ENCODE data around the gene LORICRIN.

Gene LORICRIN, protein sequence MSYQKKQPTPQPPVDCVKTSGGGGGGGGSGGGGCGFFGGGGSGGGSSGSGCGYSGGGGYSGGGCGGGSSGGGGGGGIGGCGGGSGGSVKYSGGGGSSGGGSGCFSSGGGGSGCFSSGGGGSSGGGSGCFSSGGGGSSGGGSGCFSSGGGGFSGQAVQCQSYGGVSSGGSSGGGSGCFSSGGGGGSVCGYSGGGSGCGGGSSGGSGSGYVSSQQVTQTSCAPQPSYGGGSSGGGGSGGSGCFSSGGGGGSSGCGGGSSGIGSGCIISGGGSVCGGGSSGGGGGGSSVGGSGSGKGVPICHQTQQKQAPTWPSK

GRCh38 chr1:153259387-153259786 lies at the start of gene LORICRIN:
TSS of gene LORICRIN (plus strand) at chr1:153259687. CDS start at chr1:153260950, 1,263 bp downstream.
- TF ChIP-seq, protein P1, sequence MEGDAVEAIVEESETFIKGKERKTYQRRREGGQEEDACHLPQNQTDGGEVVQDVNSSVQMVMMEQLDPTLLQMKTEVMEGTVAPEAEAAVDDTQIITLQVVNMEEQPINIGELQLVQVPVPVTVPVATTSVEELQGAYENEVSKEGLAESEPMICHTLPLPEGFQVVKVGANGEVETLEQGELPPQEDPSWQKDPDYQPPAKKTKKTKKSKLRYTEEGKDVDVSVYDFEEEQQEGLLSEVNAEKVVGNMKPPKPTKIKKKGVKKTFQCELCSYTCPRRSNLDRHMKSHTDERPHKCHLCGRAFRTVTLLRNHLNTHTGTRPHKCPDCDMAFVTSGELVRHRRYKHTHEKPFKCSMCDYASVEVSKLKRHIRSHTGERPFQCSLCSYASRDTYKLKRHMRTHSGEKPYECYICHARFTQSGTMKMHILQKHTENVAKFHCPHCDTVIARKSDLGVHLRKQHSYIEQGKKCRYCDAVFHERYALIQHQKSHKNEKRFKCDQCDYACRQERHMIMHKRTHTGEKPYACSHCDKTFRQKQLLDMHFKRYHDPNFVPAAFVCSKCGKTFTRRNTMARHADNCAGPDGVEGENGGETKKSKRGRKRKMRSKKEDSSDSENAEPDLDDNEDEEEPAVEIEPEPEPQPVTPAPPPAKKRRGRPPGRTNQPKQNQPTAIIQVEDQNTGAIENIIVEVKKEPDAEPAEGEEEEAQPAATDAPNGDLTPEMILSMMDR (IDR thresholded peaks at IDR 0.05; ENCODE audit: control extremely low read depth, extremely low read depth, low read depth, missing control alignments): no peak
- DNase-seq (ENCODE audit: extremely low spot score): no peak
- POLR2A ChIA-PET: no interaction called here
- CTCF ChIA-PET: interaction anchor here (0.6 to 1.5 kb wide), 7 partner anchors 12 to 390 kb away, joined by 3 to 4 read pairs (median 3); no protein-coding TSS in a partner anchor

- TF ChIP-seq, protein P1 (IDR thresholded peaks at IDR 0.05; ENCODE audit: control extremely low read depth, extremely low read depth, low read depth, missing control alignments): no peak
- DNase-seq (ENCODE audit: extremely low spot score): no peak
- POLR2A ChIA-PET: no interaction called here
- CTCF ChIA-PET: interaction anchor here (1.8 kb wide), 1 partner anchor 18 kb away, joined by 7 read pairs; no protein-coding TSS in a partner anchor
Measured at GRCh38 chr1:153210206-153210605, 49.3 kb upstream of the LORICRIN start.

GRCh38 chr1:153212201-153212600 lies 47.3 kb upstream of the LORICRIN start:
- POLR2A ChIA-PET: no interaction called here

DNA sequence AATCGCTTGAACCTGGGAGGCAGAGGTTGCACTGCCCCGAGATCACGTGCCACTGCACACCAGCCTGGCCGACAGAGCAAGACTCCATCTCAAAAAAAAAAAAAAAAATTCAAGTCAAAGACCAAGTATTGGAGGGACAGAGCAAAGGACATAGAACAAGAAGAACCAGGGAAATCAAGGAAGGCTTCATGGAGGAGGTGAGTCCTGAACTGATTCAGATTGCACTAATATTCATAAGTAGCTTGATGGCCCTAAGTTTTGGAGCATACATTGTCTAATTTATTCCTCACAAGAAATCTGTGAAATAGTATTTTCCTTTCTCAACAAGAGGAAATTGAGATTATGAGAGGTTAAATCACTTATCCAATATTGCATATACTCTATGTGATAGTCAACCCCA lies 46.0 kb upstream of the LORICRIN start:
- ChIA-PET CTCF (interaction anchor here (1.2 to 2.5 kb wide), 3 partner anchors 8 to 20 kb away, joined by 3 to 8 read pairs (median 4); no protein-coding TSS in a partner anchor), POLR2A (interaction anchor here (0.7 kb wide), 1 partner anchor 55 kb away, joined by 3 read pairs; no protein-coding TSS in a partner anchor)
- no peak for DNase-seq (ENCODE audit: extremely low spot score)
- TF ChIP-seq, protein P1 (IDR thresholded peaks at IDR 0.05; ENCODE audit: control extremely low read depth, extremely low read depth, low read depth, missing control alignments): no peak

More at GRCh38 chr1:153212201-153212600, 47.3 kb upstream of the LORICRIN start:
- TF ChIP-seq, protein P1 (IDR thresholded peaks at IDR 0.05; ENCODE audit: control extremely low read depth, extremely low read depth, low read depth, missing control alignments): no peak
- no peak for DNase-seq (ENCODE audit: extremely low spot score)
- CTCF ChIA-PET: interaction anchor here (2.5 kb wide), 1 partner anchor 14 kb away, joined by 8 read pairs; no protein-coding TSS in a partner anchor

DNA sequence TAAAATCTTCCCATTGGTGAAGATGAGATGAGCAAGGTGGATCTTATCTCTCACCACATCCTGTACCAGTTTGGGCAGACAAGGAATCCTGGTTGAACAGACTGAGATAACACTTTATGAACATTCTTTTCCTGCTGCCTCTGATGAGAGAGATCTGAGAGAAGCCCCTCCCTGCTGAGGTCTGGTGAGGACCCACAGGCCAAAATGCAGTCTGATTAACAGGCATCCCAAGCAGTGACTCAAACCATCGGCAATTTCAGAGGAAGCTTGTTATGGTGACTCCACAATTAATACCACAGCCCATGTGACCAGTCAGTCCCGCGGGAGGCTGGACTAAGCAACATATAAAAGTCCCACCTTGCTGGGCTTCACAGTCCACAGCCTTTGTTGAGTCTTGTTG lies 42.3 kb upstream of the LORICRIN start, which contains the start of gene PRR9:
Gene PRR9 (plus strand): TSS at position 373 of the 400 bp plus-strand sequence. CDS start 561 bp downstream, outside the sequence.
- ChIA-PET CTCF (interaction anchor here (1.3 to 2.0 kb wide), 2 partner anchors 11 to 347 kb away, joined by 3 to 5 read pairs; no protein-coding TSS in a partner anchor), POLR2A (no interaction called here)
- TF ChIP-seq, protein P1 (IDR thresholded peaks at IDR 0.05; ENCODE audit: control extremely low read depth, extremely low read depth, low read depth, missing control alignments): no peak
- no peak for DNase-seq (ENCODE audit: extremely low spot score)

DNA sequence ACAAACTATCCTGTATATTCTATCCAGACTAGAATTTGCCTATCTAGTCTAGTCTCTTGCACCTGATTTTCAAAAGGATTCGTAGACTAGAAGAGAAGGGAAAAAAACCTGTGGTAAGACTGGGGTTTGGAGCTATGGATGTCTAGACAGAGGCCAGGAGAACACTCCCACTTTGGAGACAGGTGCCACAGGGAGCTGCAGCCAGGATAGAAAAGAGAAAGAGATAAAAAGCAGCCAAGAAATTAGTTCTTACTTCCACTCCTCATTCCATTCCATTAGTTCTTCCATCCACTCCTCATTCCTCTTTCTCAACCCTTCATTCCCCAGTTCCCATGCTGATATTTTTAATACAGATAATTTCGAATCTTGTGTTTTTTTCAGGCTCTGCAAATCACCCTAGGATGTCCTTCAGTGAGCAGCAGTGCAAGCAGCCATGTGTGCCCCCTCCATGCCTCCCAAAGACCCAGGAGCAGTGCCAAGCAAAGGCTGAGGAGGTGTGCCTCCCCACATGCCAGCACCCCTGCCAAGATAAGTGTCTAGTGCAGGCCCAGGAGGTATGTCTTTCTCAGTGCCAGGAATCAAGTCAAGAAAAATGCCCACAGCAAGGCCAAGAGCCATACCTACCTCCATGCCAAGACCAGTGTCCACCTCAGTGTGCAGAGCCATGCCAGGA lies 41.6 kb upstream of the LORICRIN start:
- DNase-seq (ENCODE audit: extremely low spot score): no peak
- TF ChIP-seq, protein P1 (IDR thresholded peaks at IDR 0.05; ENCODE audit: control extremely low read depth, extremely low read depth, low read depth, missing control alignments): no peak
- ChIA-PET POLR2A (no interaction called here), CTCF (interaction anchor here (1.3 to 2.0 kb wide), 2 partner anchors 11 to 348 kb away, joined by 3 to 5 read pairs; no protein-coding TSS in a partner anchor)
